IgD-negative memory B cell (primary cell): ENCODE data around the gene VCAN. TPM values are rescaled to one million over a fixed set of nuclear protein-coding genes. Genes with fewer than 3 reads are reported as not detected.

Experiments used
- H3K27ac Mint-ChIP-seq, 3 donors: one replicate each; pipeline ENCODE4 v1.8.0; 2020 to 2022; ENCODE audit warnings: mild to moderate bottlenecking in 3 of 3, mixed read lengths in 3 of 3, moderate library complexity in 1 of 3
- H3K27me3 Mint-ChIP-seq: one replicate; pipeline ENCODE4 v1.8.0; 2021; ENCODE audit warnings: mixed read lengths
- H3K36me3 Mint-ChIP-seq: one replicate; pipeline ENCODE4 v1.8.0; 2020; ENCODE audit warnings: mild to moderate bottlenecking, mixed read lengths
- H3K4me1 Mint-ChIP-seq, 3 donors: one replicate each; pipeline ENCODE4 v1.8.0; 2020 to 2022; ENCODE audit warnings: mixed read lengths in 3 of 3, mild to moderate bottlenecking in 1 of 3
- H3K4me3 Mint-ChIP-seq, 4 donors: one replicate each; pipeline ENCODE4 v1.8.0; 2020 to 2022; ENCODE audit warnings: mild to moderate bottlenecking in 4 of 4, mixed read lengths in 4 of 4, moderate library complexity in 3 of 4
- H3K9me3 Mint-ChIP-seq, 3 donors: one replicate each; pipeline ENCODE4 v1.8.0; 2020 to 2021; ENCODE audit warnings: mixed read lengths in 3 of 3, mild to moderate bottlenecking in 1 of 3
- polyA plus RNA-seq: library from polyadenylated mRNA; unstranded; fragments of 300-500 nt; fragmentation: Illumina TruSeq; gene quantifications from one replicate; pipeline ENCODE4 v1.2.3, GENCODE V29; 2021

The VCAN gene
- polyA plus RNA-seq, 1 donor from 2014 or later: 1.6 TPM

DNA sequence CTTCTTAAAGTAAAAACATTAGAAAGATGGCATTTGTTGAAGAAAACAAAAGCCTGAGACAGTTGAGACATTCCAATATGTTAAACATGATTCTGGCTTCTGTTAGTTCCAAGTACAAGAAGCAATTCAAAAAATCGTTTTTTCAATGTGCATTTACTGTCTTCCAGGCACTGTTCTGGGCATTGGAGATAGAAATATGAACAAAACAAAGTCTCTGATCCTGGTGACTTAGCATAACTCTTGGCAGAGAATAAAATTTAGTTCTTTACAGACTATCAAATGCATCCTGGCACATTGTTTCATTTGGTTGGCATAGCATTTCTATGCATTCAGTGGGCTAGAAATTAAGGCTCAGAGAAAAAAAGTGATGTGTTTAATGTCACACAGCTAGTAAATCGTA lies 77.5 kb downstream of the VCAN start:
- H3K36me3 Mint-ChIP-seq: no peaks in the 10 kb centered on the region
- no peak overlapping the region for H3K4me3 Mint-ChIP-seq
- no peaks in the 10 kb centered on the region for H3K4me1 Mint-ChIP-seq
- no peaks in the 10 kb centered on the region for H3K9me3 Mint-ChIP-seq
- no peak overlapping the region for H3K27ac Mint-ChIP-seq
- H3K27me3 Mint-ChIP-seq: peaks cover 1% of the 10 kb centered on the region

GRCh38 chr5:83549674-83550073 lies 78.1 kb downstream of the VCAN start:
- Mint-ChIP-seq H3K4me1 (no peaks in the 10 kb centered on the region), H3K36me3 (no peaks in the 10 kb centered on the region), H3K27ac (no peak overlapping the region), H3K27me3 (peaks cover 1% of the 10 kb centered on the region), H3K4me3 (no peak overlapping the region), H3K9me3 (no peaks in the 10 kb centered on the region)

- H3K27ac Mint-ChIP-seq: no peak overlapping the region
- H3K9me3 Mint-ChIP-seq: no peaks in the 10 kb centered on the region
- H3K36me3 Mint-ChIP-seq: no peaks in the 10 kb centered on the region
- peaks cover 1% of the 10 kb centered on the region for H3K27me3 Mint-ChIP-seq
- no peak overlapping the region for H3K4me3 Mint-ChIP-seq
- H3K4me1 Mint-ChIP-seq: no peaks in the 10 kb centered on the region
Observed at GRCh38 chr5:83551821-83552220, 80.3 kb downstream of the VCAN start.

GRCh38 chr5:83552275-83552674 lies 80.7 kb downstream of the VCAN start:
- Mint-ChIP-seq H3K27ac (no peak overlapping the region), H3K27me3 (peaks cover 1% of the 10 kb centered on the region), H3K36me3 (no peaks in the 10 kb centered on the region)

GRCh38 chr5:83553000-83553486 lies 81.5 kb downstream of the VCAN start:
- Mint-ChIP-seq H3K36me3 (no peaks in the 10 kb centered on the region), H3K9me3 (no peaks in the 10 kb centered on the region), H3K27ac (no peak overlapping the region), H3K4me3 (no peak overlapping the region), H3K27me3 (no peaks in the 10 kb centered on the region), H3K4me1 (no peaks in the 10 kb centered on the region)

More at GRCh38 chr5:83552275-83552674, 80.7 kb downstream of the VCAN start:
- Mint-ChIP-seq H3K9me3 (no peaks in the 10 kb centered on the region), H3K4me3 (no peak overlapping the region), H3K4me1 (no peaks in the 10 kb centered on the region)

- H3K27me3 Mint-ChIP-seq: no peaks in the 10 kb centered on the region
- no peaks in the 10 kb centered on the region for H3K9me3 Mint-ChIP-seq
- H3K4me1 Mint-ChIP-seq: no peaks in the 10 kb centered on the region
- H3K27ac Mint-ChIP-seq: no peak overlapping the region
- H3K36me3 Mint-ChIP-seq: no peaks in the 10 kb centered on the region
- no peak overlapping the region for H3K4me3 Mint-ChIP-seq
Observed at GRCh38 chr5:83554133-83554532, 82.6 kb downstream of the VCAN start.

GRCh38 chr5:83554686-83555085 lies 83.1 kb downstream of the VCAN start:
- H3K4me1 Mint-ChIP-seq: no peaks in the 10 kb centered on the region
- no peak overlapping the region for H3K27ac Mint-ChIP-seq
- H3K9me3 Mint-ChIP-seq: no peaks in the 10 kb centered on the region
- H3K27me3 Mint-ChIP-seq: peaks cover 2% of the 10 kb centered on the region
- H3K36me3 Mint-ChIP-seq: no peaks in the 10 kb centered on the region
- no peak overlapping the region for H3K4me3 Mint-ChIP-seq

- H3K9me3 Mint-ChIP-seq: no peaks in the 10 kb centered on the region
- no peak overlapping the region for H3K27ac Mint-ChIP-seq
- H3K4me3 Mint-ChIP-seq: no peak overlapping the region
- no peaks in the 10 kb centered on the region for H3K4me1 Mint-ChIP-seq
- peaks cover 2% of the 10 kb centered on the region for H3K27me3 Mint-ChIP-seq
- H3K36me3 Mint-ChIP-seq: no peaks in the 10 kb centered on the region
Observed at GRCh38 chr5:83555263-83555662, 83.7 kb downstream of the VCAN start.

- H3K4me1 Mint-ChIP-seq: no peaks in the 10 kb centered on the region
Observed at GRCh38 chr5:83556190-83556589, 84.6 kb downstream of the VCAN start.

DNA sequence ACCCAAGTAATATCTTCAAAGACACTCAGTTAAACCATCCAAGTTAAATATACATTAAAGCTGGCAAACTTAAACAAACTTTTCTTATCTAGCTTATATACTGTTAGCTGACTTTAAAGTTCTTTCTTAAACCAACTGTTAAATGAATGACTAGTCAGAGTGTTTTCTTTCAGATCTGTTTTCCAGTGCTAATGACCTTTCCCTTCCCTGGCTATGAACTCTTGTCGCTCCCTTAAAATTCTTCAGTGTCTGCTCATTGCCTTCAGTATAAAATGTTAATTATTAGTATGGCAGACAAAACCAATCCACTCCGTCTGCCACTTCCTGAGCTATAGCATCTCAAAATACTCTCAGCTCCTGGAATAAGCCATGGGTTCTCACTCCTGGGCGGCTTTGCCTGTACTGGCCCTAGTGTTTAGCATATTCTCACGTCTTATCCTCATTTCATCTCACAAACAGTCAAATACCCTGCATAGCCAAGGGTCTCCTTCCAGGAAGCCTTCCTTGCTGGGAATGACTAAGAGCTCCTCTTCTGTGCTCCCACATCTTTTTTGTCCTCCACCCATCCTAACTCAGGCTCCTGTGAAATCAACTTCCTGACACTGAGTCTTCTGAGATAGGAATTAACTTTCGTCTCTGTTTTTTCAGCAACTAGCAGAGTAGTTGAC lies 87.7 kb downstream of the VCAN start:
- Mint-ChIP-seq H3K27me3 (peaks cover 2% of the 10 kb centered on the region), H3K4me3 (no peak overlapping the region)

More at GRCh38 chr5:83556190-83556589, 84.6 kb downstream of the VCAN start:
- Mint-ChIP-seq H3K4me3 (no peak overlapping the region), H3K27ac (no peak overlapping the region), H3K9me3 (no peaks in the 10 kb centered on the region), H3K27me3 (peaks cover 2% of the 10 kb centered on the region), H3K36me3 (no peaks in the 10 kb centered on the region)

DNA sequence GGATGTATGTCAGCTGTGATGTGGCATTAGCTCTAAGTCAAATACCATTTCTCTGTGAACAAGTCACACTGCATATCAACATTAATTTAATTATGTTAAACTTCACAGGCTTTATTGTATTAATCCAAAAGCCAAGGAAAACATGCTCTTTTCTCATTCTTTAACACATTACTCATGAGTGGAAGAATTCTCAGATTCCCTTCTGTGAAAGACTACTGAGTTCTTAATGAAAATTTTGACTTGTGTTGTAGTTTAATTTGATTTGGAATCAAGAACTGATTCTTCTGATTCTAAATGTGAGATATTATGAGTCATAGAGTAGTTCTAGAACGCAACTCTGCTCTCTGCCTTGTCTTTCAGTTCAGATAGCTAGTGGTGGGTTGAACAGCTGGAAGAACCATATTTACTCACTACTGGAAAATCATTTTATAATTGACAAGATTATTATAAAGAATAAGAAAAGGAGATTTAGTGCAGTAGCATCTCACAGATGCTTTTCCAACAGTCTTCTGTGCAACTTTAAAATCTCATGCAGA lies 90.6 kb downstream of the VCAN start:
- H3K36me3 Mint-ChIP-seq: no peaks in the 10 kb centered on the region
- no peak overlapping the region for H3K4me3 Mint-ChIP-seq
- H3K9me3 Mint-ChIP-seq: no peaks in the 10 kb centered on the region
- H3K27me3 Mint-ChIP-seq: peaks cover 2% of the 10 kb centered on the region
- no peaks in the 10 kb centered on the region for H3K4me1 Mint-ChIP-seq
- H3K27ac Mint-ChIP-seq: no peak overlapping the region

More for the DNA sequence above, 87.7 kb downstream of the VCAN start:
- Mint-ChIP-seq H3K4me1 (no peaks in the 10 kb centered on the region), H3K36me3 (no peaks in the 10 kb centered on the region), H3K27ac (no peak overlapping the region), H3K9me3 (no peaks in the 10 kb centered on the region)

GRCh38 chr5:83562791-83563557 lies 91.4 kb downstream of the VCAN start:
- H3K36me3 Mint-ChIP-seq: no peaks in the 10 kb centered on the region
- no peaks in the 10 kb centered on the region for H3K4me1 Mint-ChIP-seq
- H3K9me3 Mint-ChIP-seq: no peaks in the 10 kb centered on the region
- H3K4me3 Mint-ChIP-seq: no peak overlapping the region
- H3K27ac Mint-ChIP-seq: no peak overlapping the region
- H3K27me3 Mint-ChIP-seq: peaks cover 2% of the 10 kb centered on the region

DNA sequence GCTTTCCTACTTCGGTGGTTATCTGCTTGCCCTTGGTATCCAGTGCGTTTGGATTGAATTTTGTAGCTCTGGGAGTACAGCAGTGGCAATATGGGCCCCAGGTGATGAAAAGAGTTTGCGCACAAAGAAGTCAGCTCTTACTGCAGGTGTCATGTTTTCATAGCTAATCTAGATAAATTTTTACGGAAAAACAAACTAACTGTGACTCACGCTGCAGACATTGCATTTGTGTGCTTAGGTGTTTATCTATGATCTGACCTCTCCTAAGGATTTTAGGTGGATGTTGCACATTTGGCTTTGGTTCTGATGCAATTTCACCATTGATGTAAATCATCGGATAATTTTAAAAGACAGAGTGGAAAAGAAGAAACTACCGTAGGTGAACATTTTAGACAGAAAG lies 92.1 kb downstream of the VCAN start:
- Mint-ChIP-seq H3K9me3 (no peaks in the 10 kb centered on the region), H3K4me3 (no peak overlapping the region), H3K36me3 (no peaks in the 10 kb centered on the region), H3K4me1 (no peaks in the 10 kb centered on the region), H3K27ac (no peak overlapping the region), H3K27me3 (peaks cover 2% of the 10 kb centered on the region)

GRCh38 chr5:83564069-83564749 lies 92.7 kb downstream of the VCAN start:
- Mint-ChIP-seq H3K9me3 (no peaks in the 10 kb centered on the region), H3K4me3 (no peak overlapping the region), H3K27me3 (peaks cover 1% of the 10 kb centered on the region), H3K4me1 (no peaks in the 10 kb centered on the region), H3K36me3 (no peaks in the 10 kb centered on the region), H3K27ac (no peak overlapping the region)

GRCh38 chr5:83567741-83568140 lies 96.2 kb downstream of the VCAN start:
- H3K4me1 Mint-ChIP-seq: no peaks in the 10 kb centered on the region
- H3K27me3 Mint-ChIP-seq: no peaks in the 10 kb centered on the region
- H3K9me3 Mint-ChIP-seq: no peaks in the 10 kb centered on the region
- no peaks in the 10 kb centered on the region for H3K36me3 Mint-ChIP-seq
- no peak overlapping the region for H3K27ac Mint-ChIP-seq
- no peak overlapping the region for H3K4me3 Mint-ChIP-seq
